GM18868 (cell line): Measurements from ENCODE around the gene CHST9.
A peak's percentile ranks its signal among the peaks of the same experiment; 100 is the strongest.
"Not testable (repeated sequence)": the region's sequence is repeated elsewhere in the genome, so short reads cannot be mapped to it uniquely, and the experiment has no call there.

Experiments used
- ATAC-seq: cut with Tn5 transposase; IDR thresholded peaks from one replicate; pipeline ENCODE4 v1.9.1; 2021; ENCODE audit warnings: mild to moderate bottlenecking, moderate library complexity; ENCODE audit not compliant: unreplicated experiment

The CHST9 gene

GRCh38 chr18:27009293-27009692 lies 175.8 kb downstream of the CHST9 start:
- no peak for ATAC-seq

GRCh38 chr18:27008575-27008974 lies 176.5 kb downstream of the CHST9 start:
- no peak for ATAC-seq

GRCh38 chr18:27007880-27008279 lies 177.2 kb downstream of the CHST9 start:
- ATAC-seq: no peak

- ATAC-seq: peak; percentile 82
Observed at GRCh38 chr18:27005589-27005988, 179.5 kb downstream of the CHST9 start.

GRCh38 chr18:27004056-27004829 lies 180.9 kb downstream of the CHST9 start:
- ATAC-seq: no peak

GRCh38 chr18:26999797-27000196 lies 185.3 kb downstream of the CHST9 start:
- peak; percentile 65 for ATAC-seq

- peak; percentile 50 for ATAC-seq
Observed at GRCh38 chr18:26993568-26993967, 191.5 kb downstream of the CHST9 start.

DNA sequence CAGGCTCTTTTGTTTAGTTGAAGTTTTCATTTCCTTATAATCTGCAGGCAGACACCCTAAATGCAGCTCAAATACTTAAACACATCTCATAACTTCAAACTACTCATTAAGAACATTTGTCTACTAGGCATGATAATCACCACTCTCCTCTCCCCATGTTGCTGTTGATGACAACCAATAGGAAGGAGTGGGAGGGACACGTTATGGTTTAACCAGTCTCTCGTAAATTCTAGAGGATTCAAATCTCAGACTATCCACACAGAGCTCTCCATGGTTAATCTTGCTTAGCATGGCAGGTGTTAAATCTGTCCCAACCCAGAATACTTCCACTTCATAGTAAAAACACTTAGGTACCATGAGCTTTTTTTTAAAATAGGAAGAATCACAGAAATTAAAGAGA lies 192.2 kb downstream of the CHST9 start:
- ATAC-seq: peak; percentile 71

DNA sequence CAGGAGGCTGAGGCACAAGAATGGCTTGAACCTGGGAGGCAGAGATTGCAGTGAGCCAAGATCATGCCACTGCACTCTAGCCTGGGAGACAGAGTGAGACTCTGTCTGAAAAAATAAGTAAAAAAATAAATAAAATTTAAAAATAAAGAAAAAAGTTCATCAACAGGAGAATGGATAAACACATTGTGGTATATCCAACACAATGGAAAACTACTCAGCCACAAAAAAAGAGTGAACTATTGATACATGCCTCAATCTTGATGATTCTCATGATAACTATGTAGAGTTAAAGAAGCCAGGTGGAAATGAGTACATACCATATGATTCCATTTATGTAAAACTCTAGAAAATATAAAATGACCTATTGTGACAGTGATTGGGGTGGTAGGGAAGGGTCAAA lies 195.3 kb downstream of the CHST9 start:
- no peak for ATAC-seq

DNA sequence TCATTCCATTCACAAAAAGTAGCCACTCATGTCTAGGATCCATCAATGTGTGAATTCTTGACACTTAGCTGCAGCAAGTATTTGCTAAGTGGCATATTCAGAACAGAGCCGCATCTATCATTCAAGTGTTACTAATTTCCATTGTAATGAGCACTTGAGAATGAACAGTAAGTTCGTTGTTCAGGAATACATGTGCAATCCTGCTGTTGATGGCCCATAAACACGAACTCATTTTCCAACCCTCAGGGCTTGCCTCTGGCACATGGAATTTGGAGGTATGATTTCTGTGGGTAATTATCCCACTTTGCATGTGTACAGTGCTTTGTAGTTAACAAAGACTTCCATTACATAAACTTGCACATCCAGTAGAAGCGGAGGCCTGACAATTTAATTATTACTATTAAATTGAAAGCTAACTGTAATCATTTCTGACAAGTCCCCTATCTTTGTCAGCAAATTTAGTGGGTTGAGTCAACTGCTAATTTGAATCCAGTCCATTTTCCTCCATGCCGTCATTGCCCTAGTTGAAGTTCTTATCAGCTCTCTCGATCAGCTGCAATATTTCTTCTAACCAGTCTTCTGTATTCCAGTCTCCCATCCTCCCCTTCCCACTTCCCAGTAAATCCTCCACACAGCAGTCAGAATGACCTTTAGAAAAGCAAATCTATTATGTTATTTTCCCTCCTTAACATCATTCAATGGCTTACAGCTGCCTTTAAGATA lies 203.6 kb downstream of the CHST9 start:
- ATAC-seq: no peak

GRCh38 chr18:26978812-26979341 lies 206.2 kb downstream of the CHST9 start:
- peak; percentile 98 for ATAC-seq

DNA sequence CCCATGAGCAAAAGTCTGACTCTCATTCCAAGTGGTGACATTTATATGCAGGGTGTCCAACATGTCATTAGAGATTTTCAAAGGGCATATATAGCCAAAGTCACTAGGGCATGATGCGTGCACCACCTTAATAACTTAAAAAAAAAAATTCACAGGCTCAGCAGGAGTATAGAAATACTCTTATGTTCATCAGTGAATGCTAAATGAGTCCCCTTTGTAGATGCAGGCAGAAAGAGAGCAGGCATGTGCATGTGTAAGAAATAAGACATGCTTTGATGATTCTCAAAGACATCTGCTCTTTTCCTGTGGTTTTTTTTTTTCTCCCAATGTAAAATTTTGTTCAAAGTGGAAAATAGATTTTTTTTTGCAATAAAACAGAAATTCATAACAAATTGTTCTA lies 207.3 kb downstream of the CHST9 start:
- no peak for ATAC-seq

DNA sequence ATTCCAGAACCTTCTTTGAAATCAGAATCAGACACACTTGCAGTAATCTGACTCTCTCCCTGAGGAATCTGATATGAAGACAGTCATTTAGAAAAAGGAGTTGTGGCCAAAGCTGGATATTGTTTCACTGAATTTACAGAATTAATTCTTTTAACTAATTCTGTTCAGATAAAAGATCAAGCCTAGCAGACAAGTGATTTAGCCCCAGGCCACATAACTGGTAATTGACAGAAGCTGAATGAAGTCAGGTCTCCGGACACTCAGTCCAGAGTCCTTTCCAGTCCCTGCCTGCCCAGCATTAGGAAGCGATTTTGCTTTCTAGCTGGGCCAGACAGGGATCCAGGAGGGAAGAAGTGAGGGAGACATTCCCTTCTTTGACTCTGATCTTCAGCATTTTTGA lies 208.9 kb downstream of the CHST9 start:
- no peak for ATAC-seq

- ATAC-seq: not testable (repeated sequence)
Observed at GRCh38 chr18:26972549-26972948, 212.6 kb downstream of the CHST9 start.

DNA sequence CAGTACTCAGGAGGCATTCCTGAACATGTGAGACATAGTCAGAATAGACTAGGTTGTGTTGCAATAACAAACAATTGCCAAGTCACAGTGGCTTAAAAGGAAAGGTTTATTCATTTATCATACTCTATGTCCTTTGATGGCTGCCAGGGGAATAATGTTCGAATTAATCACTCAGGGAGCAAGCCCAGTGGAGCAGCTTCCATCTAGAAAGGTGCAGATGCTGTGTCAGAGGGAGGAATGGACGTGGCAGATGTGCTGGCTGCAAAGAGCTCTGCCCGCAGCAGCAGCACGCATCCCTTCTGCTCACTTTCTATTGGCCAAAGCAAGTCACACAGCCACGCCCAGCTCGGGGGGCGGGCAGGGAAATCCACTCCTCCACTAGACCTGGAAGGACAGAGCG lies 213.7 kb downstream of the CHST9 start:
- ATAC-seq: no peak

DNA sequence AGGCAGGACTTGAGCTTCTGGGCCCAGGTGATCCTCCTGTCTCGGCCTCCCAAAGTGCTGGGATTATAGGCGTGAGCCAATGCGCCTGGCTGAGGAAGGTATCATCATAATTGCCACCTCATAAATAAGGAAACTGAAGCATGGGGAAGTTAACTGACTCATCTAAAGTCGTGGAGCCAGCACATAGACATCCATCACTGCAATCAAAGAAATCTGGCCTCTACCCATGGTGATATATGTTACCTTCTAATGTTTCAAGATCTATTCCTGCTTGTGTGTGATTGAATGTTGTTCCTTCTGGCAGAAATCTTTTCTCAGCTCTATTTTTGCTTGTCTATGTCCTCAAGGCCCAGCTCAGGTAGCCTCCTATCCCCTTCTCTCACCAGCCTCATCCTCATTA lies 214.5 kb downstream of the CHST9 start:
- no peak for ATAC-seq

GRCh38 chr18:26965206-26965605 lies 219.9 kb downstream of the CHST9 start:
- no peak for ATAC-seq

DNA sequence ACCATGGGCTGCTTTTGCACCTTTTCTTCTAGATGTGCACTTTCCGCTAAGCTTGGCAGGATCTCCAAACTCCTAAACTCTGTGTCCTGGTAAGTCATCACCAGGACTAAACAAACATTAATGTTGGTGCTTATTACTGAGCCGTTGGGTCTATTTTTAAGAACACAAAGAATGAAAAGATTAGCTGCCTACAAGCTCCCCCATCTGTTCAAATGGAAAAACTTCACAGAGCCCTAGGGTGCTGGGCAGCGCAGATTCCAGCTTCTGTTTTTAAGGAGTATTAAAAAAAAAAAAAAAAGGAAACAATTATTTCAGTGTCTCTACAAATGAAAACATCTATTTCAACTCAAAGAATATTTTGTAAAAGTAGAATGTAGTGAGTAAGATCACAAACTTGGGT lies 221.8 kb downstream of the CHST9 start:
- ATAC-seq: no peak

GRCh38 chr18:26961839-26962238 lies 223.3 kb downstream of the CHST9 start:
- ATAC-seq: no peak

DNA sequence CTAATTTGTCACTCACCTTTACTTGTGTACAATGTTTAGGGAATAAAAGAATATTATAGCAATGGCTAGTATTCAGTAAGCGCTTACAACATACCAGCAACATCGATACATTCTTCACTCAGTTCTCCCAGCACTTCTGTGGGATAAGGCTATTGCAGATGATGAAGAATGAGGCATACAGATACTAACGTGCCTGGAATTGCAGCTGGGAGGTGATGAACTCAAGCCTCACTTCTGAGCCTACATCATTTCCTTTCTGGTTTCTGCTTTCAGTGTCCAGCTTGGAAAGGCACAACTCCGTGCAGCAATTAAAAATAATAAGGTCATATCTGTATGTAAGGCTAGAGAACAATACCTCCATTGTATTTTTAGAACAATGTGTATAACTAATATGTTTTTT lies 224.2 kb downstream of the CHST9 start:
- ATAC-seq: no peak

DNA sequence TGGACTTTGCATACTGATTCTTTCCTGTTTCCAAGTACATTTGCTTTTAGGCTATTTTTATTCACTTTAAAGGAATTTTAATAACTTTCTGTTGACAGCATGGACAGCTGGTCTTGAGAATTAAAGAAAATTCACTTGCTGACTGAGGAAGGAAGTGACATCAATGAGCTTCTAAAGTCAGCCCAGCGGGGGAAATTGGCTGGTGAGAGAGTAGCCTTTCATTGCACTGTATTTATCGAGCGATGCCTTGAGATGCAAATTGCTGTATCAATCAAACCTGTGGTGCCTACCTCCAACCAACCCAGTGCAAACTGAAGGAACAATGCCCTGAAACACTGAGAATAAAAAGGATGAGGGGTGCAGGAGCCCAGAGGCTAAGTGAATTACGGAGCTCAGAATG lies 228.2 kb downstream of the CHST9 start:
- ATAC-seq: no peak

DNA sequence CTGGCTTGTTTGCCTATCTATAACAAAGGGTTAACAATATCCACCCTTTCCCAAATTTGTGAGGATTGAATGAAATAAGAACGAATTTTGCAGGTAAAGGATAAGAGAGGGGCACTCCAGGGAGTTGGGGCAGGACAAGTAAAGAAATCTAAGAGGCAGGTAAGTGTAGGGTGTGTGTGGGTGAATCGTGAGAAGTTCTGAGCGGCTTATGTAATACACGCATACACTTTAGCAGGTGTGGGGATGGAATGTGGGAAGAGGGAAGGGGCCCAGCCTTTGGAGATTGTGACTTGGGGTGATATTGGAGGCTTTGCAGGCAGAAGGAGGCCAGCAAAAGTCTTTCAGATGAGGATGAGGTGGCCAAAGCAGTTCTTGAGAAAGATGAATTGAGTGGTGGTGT lies 236.4 kb downstream of the CHST9 start:
- ATAC-seq: no peak
